GM18517 (cell line): ENCODE results near the gene FRK.
"Not testable (repeated sequence)": the region's sequence is repeated elsewhere in the genome, so short reads cannot be mapped to it uniquely, and the experiment has no call there.

ENCODE experiments used
- ATAC-seq: cut with Tn5 transposase; IDR thresholded peaks from one replicate; pipeline ENCODE4 v1.9.1; 2021; ENCODE audit warnings: mild to moderate bottlenecking, moderate library complexity; ENCODE audit not compliant: unreplicated experiment

FRK gene

GRCh38 chr6:116078522-116078921 lies 17.8 kb upstream of the FRK start:
- ATAC-seq, result no peak

- ATAC-seq, result no peak
These were observed 14.2 kb upstream of the FRK start for GRCh38 chr6:116074732-116075390.

GRCh38 chr6:116073765-116074440 lies 13.2 kb upstream of the FRK start:
- no peak for ATAC-seq

GRCh38 chr6:116072368-116072767 lies 11.7 kb upstream of the FRK start:
- no peak for ATAC-seq

- no peak for ATAC-seq
These were observed 10.1 kb upstream of the FRK start for GRCh38 chr6:116070616-116071389.

GRCh38 chr6:116070101-116070500 lies 9.4 kb upstream of the FRK start:
- ATAC-seq, result no peak

- ATAC-seq, result no peak
These were observed 6.1 kb upstream of the FRK start for GRCh38 chr6:116066789-116067188.

- ATAC-seq, result no peak
These were observed 4.0 kb upstream of the FRK start for GRCh38 chr6:116064666-116065065.

GRCh38 chr6:116062496-116062895 lies 1.8 kb upstream of the FRK start:
- ATAC-seq, result no peak

- peak; percentile 85 for ATAC-seq
These were observed 749 bp downstream of the FRK start for GRCh38 chr6:116059713-116060571.

- ATAC-seq, result no peak
These were observed 2.9 kb downstream of the FRK start for GRCh38 chr6:116057766-116058165.

- ATAC-seq, result no peak
These were observed 5.2 kb downstream of the FRK start for GRCh38 chr6:116055513-116055912.

- no peak for ATAC-seq
These were observed 9.4 kb downstream of the FRK start for GRCh38 chr6:116051244-116051643.

- no peak for ATAC-seq
These were observed 10.0 kb downstream of the FRK start for GRCh38 chr6:116050737-116051136.

GRCh38 chr6:116049321-116049720 lies 11.4 kb downstream of the FRK start:
- no peak for ATAC-seq

- ATAC-seq, result peak; percentile 93
These were observed 13.3 kb downstream of the FRK start for GRCh38 chr6:116047173-116047933.

- no peak for ATAC-seq
These were observed 14.0 kb downstream of the FRK start for GRCh38 chr6:116046737-116047136.

GRCh38 chr6:116046272-116046671 lies 14.4 kb downstream of the FRK start:
- ATAC-seq, result not testable (repeated sequence)

- ATAC-seq, result no peak
These were observed 18.8 kb downstream of the FRK start for GRCh38 chr6:116041934-116042333.

GRCh38 chr6:116040993-116041392 lies 19.7 kb downstream of the FRK start:
- ATAC-seq, result no peak
